ENCODE data around the gene PTPRM. TPM values are rescaled to one million over a fixed set of nuclear protein-coding genes. Genes with fewer than 3 reads are reported as not detected.

The PTPRM gene
- total RNA-seq, 1 donor from 2014 or later, result 13.9 TPM

- H3K36me3 ChIP-seq, result no peaks in the 10 kb centered on the region
- peak overlapping the region; percentile 43 for H2AFZ ChIP-seq (replicated peaks)
- H3K9ac ChIP-seq, result no peak overlapping the region
- TF ChIP-seq EZH2 (IDR thresholded peaks at IDR 0.05) (no peak), CTCF (IDR thresholded peaks at IDR 0.05) (no peak), EZH2phosphoT487 (IDR thresholded peaks at IDR 0.05) (no peak)
- Mint-ChIP-seq H3K27me3 (ENCODE audit: insufficient read depth, low read depth) (no peaks in the 10 kb centered on the region), H3K4me1 (peaks cover 2% of the 10 kb centered on the region), H3K36me3 (no peaks in the 10 kb centered on the region), H3K4me3 (no peak overlapping the region), H3K27ac (no peak overlapping the region), H3K9me3 (peaks cover 3% of the 10 kb centered on the region)
- no peaks in the 10 kb centered on the region for H3K9me3 ChIP-seq (ENCODE audit: low read depth)
- no peak for DNase-seq (ENCODE audit: low spot score)
- no peaks in the 10 kb centered on the region for H3F3A ChIP-seq (ENCODE audit: low read depth)
- H4K20me1 ChIP-seq (ENCODE audit: low read depth), result no peaks in the 10 kb centered on the region
- H3K4me3 ChIP-seq, result no peak overlapping the region
- no peak overlapping the region for H3K27ac ChIP-seq
- H3K4me1 ChIP-seq, result no peaks in the 10 kb centered on the region
- no peaks in the 10 kb centered on the region for H3K79me2 ChIP-seq (ENCODE audit: low read depth)
- no peak overlapping the region for H3K4me2 ChIP-seq
- no peaks in the 10 kb centered on the region for H3K27me3 ChIP-seq
These were observed 884.0 kb downstream of the PTPRM start for GRCh38 chr18:8450898-8451665.

- H3K36me3 Mint-ChIP-seq, result no peaks in the 10 kb centered on the region
- TF ChIP-seq CTCF (IDR thresholded peaks at IDR 0.05) (no peak), EZH2phosphoT487 (IDR thresholded peaks at IDR 0.05) (no peak), EZH2 (IDR thresholded peaks at IDR 0.05) (no peak)
- H4K20me1 ChIP-seq (ENCODE audit: low read depth), result no peaks in the 10 kb centered on the region
- H3K9me3 Mint-ChIP-seq, result peaks cover 3% of the 10 kb centered on the region
- no peaks in the 10 kb centered on the region for H3K36me3 ChIP-seq
- H3K4me2 ChIP-seq, result no peak overlapping the region
- H3K27ac ChIP-seq, result no peak overlapping the region
- no peak overlapping the region for H3K4me3 ChIP-seq
- no peak for DNase-seq (ENCODE audit: low spot score)
- H2AFZ ChIP-seq (replicated peaks), result no peak overlapping the region
- no peaks in the 10 kb centered on the region for H3K9me3 ChIP-seq (ENCODE audit: low read depth)
- H3K9ac ChIP-seq, result no peak overlapping the region
- no peaks in the 10 kb centered on the region for H3K79me2 ChIP-seq (ENCODE audit: low read depth)
- no peak overlapping the region for H3K4me3 Mint-ChIP-seq
- H3K4me1 ChIP-seq, result no peaks in the 10 kb centered on the region
- H3K27me3 ChIP-seq, result no peaks in the 10 kb centered on the region
- H3K27ac Mint-ChIP-seq, result no peak overlapping the region
- H3K4me1 Mint-ChIP-seq, result peaks cover 2% of the 10 kb centered on the region
- no peaks in the 10 kb centered on the region for H3F3A ChIP-seq (ENCODE audit: low read depth)
- no peaks in the 10 kb centered on the region for H3K27me3 Mint-ChIP-seq (ENCODE audit: insufficient read depth, low read depth)
These were observed 886.4 kb downstream of the PTPRM start for GRCh38 chr18:8453528-8453927.

- H3K4me1 Mint-ChIP-seq, result peaks cover 2% of the 10 kb centered on the region
- Histone ChIP-seq H3K4me2 (no peak overlapping the region), H3K9ac (no peak overlapping the region), H3K27me3 (no peaks in the 10 kb centered on the region), H3K4me3 (no peak overlapping the region), H2AFZ (replicated peaks) (no peak overlapping the region), H3K4me1 (no peaks in the 10 kb centered on the region), H3K36me3 (no peaks in the 10 kb centered on the region), H3K79me2 (ENCODE audit: low read depth) (no peaks in the 10 kb centered on the region), H3F3A (ENCODE audit: low read depth) (no peaks in the 10 kb centered on the region), H4K20me1 (ENCODE audit: low read depth) (no peaks in the 10 kb centered on the region), H3K9me3 (ENCODE audit: low read depth) (no peaks in the 10 kb centered on the region), H3K27ac (no peak overlapping the region)
- no peaks in the 10 kb centered on the region for H3K27me3 Mint-ChIP-seq (ENCODE audit: insufficient read depth, low read depth)
- no peak for TF ChIP-seq EZH2 (IDR thresholded peaks at IDR 0.05)
- no peak for TF ChIP-seq EZH2phosphoT487 (IDR thresholded peaks at IDR 0.05)
- TF ChIP-seq CTCF (IDR thresholded peaks at IDR 0.05), result no peak
- peaks cover 3% of the 10 kb centered on the region for H3K9me3 Mint-ChIP-seq
- no peak overlapping the region for H3K4me3 Mint-ChIP-seq
- no peak overlapping the region for H3K27ac Mint-ChIP-seq
- no peak for DNase-seq (ENCODE audit: low spot score)
- H3K36me3 Mint-ChIP-seq, result no peaks in the 10 kb centered on the region
These were observed 887.0 kb downstream of the PTPRM start for GRCh38 chr18:8454136-8454535.

Data from neural progenitor cell (in vitro differentiated cells).